ENCODE results near the gene SARM1. TPM values are rescaled to one million over a fixed set of nuclear protein-coding genes. Genes with fewer than 3 reads are reported as not detected.

Gene SARM1
- total RNA-seq, 2 donors from 2014 or later, result 1.3 to 2.0 TPM

DNA sequence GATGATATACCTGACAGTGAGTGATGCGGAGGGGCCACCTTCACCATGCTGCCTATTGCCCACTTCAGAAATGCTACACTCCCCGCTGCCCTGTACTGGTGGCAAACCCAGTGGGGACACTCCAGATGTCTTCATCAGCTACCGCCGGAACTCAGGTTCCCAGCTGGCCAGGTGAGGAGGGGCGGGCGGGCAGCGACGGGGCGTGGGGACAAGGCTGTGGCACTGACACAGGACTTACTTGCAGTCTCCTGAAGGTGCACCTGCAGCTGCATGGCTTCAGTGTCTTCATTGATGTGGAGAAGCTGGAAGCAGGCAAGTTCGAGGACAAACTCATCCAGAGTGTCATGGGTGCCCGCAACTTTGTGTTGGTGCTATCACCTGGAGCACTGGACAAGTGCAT is 16.6 kb downstream of the SARM1 start:
- no peak overlapping the region for H3K27ac Mint-ChIP-seq
- no peaks in the 10 kb centered on the region for H3K36me3 Mint-ChIP-seq (ENCODE audit: low read depth)
- DNase-seq, result no peak
- H3K4me3 Mint-ChIP-seq, result no peak overlapping the region
- 94 to 100% methylated on average over 3 to 11 of the region's 11 CpGs for WGBS, 2 experiments (ENCODE audit: insufficient coverage in 1 of 2, insufficient read length in 1 of 2)
- no peaks in the 10 kb centered on the region for H3K4me1 Mint-ChIP-seq
- Histone ChIP-seq H3K4me3 (ENCODE audit: low read length) (no peak overlapping the region), H3K9ac (ENCODE audit: extremely low read depth, low read length, poor library complexity, severe bottlenecking) (no peak overlapping the region), H3K9me3 (ENCODE audit: control insufficient read depth, low read length) (no peaks in the 10 kb centered on the region), H3K4me1 (ENCODE audit: control insufficient read depth, insufficient read depth, low read length) (no peaks in the 10 kb centered on the region), H3K36me3 (ENCODE audit: control insufficient read depth, insufficient read depth, low read length) (no peaks in the 10 kb centered on the region), H3K27me3 (ENCODE audit: control insufficient read depth, insufficient read depth, low read length, poor library complexity, severe bottlenecking) (peaks cover 40% of the 10 kb centered on the region), H3K27ac (ENCODE audit: low read depth, low read length) (no peak overlapping the region)
- H3K9me3 Mint-ChIP-seq, result no peaks in the 10 kb centered on the region
- TF ChIP-seq, protein P1, sequence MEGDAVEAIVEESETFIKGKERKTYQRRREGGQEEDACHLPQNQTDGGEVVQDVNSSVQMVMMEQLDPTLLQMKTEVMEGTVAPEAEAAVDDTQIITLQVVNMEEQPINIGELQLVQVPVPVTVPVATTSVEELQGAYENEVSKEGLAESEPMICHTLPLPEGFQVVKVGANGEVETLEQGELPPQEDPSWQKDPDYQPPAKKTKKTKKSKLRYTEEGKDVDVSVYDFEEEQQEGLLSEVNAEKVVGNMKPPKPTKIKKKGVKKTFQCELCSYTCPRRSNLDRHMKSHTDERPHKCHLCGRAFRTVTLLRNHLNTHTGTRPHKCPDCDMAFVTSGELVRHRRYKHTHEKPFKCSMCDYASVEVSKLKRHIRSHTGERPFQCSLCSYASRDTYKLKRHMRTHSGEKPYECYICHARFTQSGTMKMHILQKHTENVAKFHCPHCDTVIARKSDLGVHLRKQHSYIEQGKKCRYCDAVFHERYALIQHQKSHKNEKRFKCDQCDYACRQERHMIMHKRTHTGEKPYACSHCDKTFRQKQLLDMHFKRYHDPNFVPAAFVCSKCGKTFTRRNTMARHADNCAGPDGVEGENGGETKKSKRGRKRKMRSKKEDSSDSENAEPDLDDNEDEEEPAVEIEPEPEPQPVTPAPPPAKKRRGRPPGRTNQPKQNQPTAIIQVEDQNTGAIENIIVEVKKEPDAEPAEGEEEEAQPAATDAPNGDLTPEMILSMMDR (conservative IDR thresholded peaks at IDR 0.05), result no peak
- peaks cover 45% of the 10 kb centered on the region for H3K27me3 Mint-ChIP-seq (ENCODE audit: insufficient read depth)

DNA sequence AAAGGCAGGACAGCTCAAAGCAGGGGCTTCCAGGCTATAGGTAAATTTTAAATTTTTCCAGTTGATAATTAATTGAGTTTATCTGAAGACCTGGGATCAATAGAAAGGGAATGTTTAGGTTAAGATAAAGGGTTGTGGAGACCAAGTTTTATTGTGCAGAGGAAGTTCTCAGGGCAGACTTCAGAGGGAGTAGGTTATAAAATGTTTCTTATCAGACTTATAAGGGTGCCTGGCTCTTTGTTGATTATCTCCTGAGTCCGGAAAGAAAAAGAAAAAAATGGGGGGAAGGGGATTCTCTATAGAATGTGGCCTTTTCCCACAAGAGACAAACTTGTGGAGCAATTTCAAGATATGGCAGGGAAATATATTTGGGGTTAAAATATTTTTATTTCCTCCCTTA is 18.6 kb downstream of the SARM1 start:
- WGBS, 2 experiments (ENCODE audit: insufficient coverage in 1 of 2, insufficient read length in 1 of 2), result 70 to 100% methylated on average over 1 of the region's 1 CpG
- H3K27ac Mint-ChIP-seq, result no peak overlapping the region
- no peak for DNase-seq
- no peaks in the 10 kb centered on the region for H3K36me3 Mint-ChIP-seq (ENCODE audit: low read depth)
- Histone ChIP-seq H3K27ac (ENCODE audit: low read depth, low read length) (no peak overlapping the region), H3K9ac (ENCODE audit: extremely low read depth, low read length, poor library complexity, severe bottlenecking) (no peak overlapping the region), H3K27me3 (ENCODE audit: control insufficient read depth, insufficient read depth, low read length, poor library complexity, severe bottlenecking) (peaks cover 19% of the 10 kb centered on the region), H3K4me1 (ENCODE audit: control insufficient read depth, insufficient read depth, low read length) (no peaks in the 10 kb centered on the region), H3K36me3 (ENCODE audit: control insufficient read depth, insufficient read depth, low read length) (no peaks in the 10 kb centered on the region), H3K4me3 (ENCODE audit: low read length) (no peak overlapping the region), H3K9me3 (ENCODE audit: control insufficient read depth, low read length) (no peaks in the 10 kb centered on the region)
- no peaks in the 10 kb centered on the region for H3K9me3 Mint-ChIP-seq
- TF ChIP-seq, protein P1 (conservative IDR thresholded peaks at IDR 0.05), result no peak
- H3K4me3 Mint-ChIP-seq, result no peak overlapping the region
- peaks cover 6% of the 10 kb centered on the region for H3K4me1 Mint-ChIP-seq
- H3K27me3 Mint-ChIP-seq (ENCODE audit: insufficient read depth), result peaks cover 25% of the 10 kb centered on the region

DNA sequence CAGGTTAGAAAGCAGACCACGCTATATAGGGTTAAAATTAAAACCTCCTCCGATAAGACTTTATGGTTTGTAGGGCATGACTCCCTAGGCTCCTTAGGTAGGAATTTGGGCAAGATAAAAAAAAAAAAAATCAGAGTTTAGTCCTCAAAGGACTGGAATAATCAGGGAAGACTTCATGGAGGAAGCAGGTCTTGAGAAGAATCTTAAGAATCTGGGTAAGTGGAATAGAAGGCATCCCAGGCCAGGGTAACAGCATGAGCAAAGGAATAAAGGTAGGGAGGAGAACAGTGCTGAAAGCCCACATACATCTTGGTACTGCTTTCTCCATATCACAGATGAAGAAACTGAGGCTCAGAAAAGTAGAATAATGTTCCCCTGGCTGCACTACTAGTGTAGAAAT is 19.1 kb downstream of the SARM1 start:
- Histone ChIP-seq H3K9ac (ENCODE audit: extremely low read depth, low read length, poor library complexity, severe bottlenecking) (no peak overlapping the region), H3K9me3 (ENCODE audit: control insufficient read depth, low read length) (no peaks in the 10 kb centered on the region), H3K36me3 (ENCODE audit: control insufficient read depth, insufficient read depth, low read length) (no peaks in the 10 kb centered on the region), H3K4me1 (ENCODE audit: control insufficient read depth, insufficient read depth, low read length) (no peaks in the 10 kb centered on the region), H3K27me3 (ENCODE audit: control insufficient read depth, insufficient read depth, low read length, poor library complexity, severe bottlenecking) (peaks cover 15% of the 10 kb centered on the region), H3K4me3 (ENCODE audit: low read length) (no peak overlapping the region), H3K27ac (ENCODE audit: low read depth, low read length) (no peak overlapping the region)
- Mint-ChIP-seq H3K4me1 (peaks cover 10% of the 10 kb centered on the region), H3K27ac (no peak overlapping the region), H3K36me3 (ENCODE audit: low read depth) (no peaks in the 10 kb centered on the region), H3K9me3 (no peaks in the 10 kb centered on the region), H3K27me3 (ENCODE audit: insufficient read depth) (peaks cover 21% of the 10 kb centered on the region), H3K4me3 (no peak overlapping the region)
- DNase-seq, result no peak
- TF ChIP-seq, protein P1 (conservative IDR thresholded peaks at IDR 0.05), result no peak
- WGBS, 2 experiments (ENCODE audit: insufficient coverage in 1 of 2, insufficient read length in 1 of 2), result 95% methylated on average over 2 of the region's 2 CpGs; no CpG with 5 or more reads in 1 of the 2 experiments
